ENCODE measurements around the gene ANO4. TPM values are rescaled to one million over a fixed set of nuclear protein-coding genes. Genes with fewer than 3 reads are reported as not detected.

Gene ANO4
- polyA plus RNA-seq, 1 donor (not counting 4 experiments of a cell fraction or from before 2014, with no cell fraction given): 18.1 TPM

- H3K4me2 ChIP-seq (ENCODE audit: control insufficient read depth, extremely low read depth, insufficient read depth, low read depth, low read length): no peak overlapping the region
- no peak overlapping the region for H3K27ac ChIP-seq (ENCODE audit: control insufficient read depth, insufficient read depth, low read length)
- FAIRE-seq: no peak
- H2AFZ ChIP-seq (ENCODE audit: control insufficient read depth, low read length): no peak overlapping the region
- no peak for TF ChIP-seq EZH2 (IDR thresholded peaks at IDR 0.05; ENCODE audit: low read length)
- peak in 2 of 3 experiments; percentile 47 to 65 for TF ChIP-seq CTCF (optimal IDR thresholded peaks at IDR 0.05 in 1 of 3, IDR thresholded peaks at IDR 0.05 in 1 of 3, conservative IDR thresholded peaks at IDR 0.05 in 1 of 3; ENCODE audit: extremely low read depth in 1 of 3, insufficient read depth in 2 of 3, low read length in 3 of 3)
- DNase-seq (ENCODE audit: low read depth, low spot score): no peak
- H3K9ac ChIP-seq (ENCODE audit: control insufficient read depth, extremely low read depth, insufficient read depth, low read length): no peak overlapping the region
- no peaks in the 10 kb centered on the region for H3K27me3 ChIP-seq (ENCODE audit: control insufficient read depth, extremely low read depth, insufficient read depth, low read length)
- H3K36me3 ChIP-seq (ENCODE audit: control insufficient read depth in 2 of 2, extremely low read depth in 1 of 2, insufficient read depth in 2 of 2, low read length in 2 of 2): no peaks in the 10 kb centered on the region
- dilution Hi-C loops (cut with MboI; ENCODE audit: extremely low pct_ligation_motif_present, low sequenced_read_pairs): no loop called here
- H3K4me1 ChIP-seq (ENCODE audit: control insufficient read depth, extremely low read depth, insufficient read depth, low read length): no peaks in the 10 kb centered on the region
- no peaks in the 10 kb centered on the region for H4K20me1 ChIP-seq (ENCODE audit: control insufficient read depth, extremely low read depth, insufficient read depth, low read length)
- no peaks in the 10 kb centered on the region for H3K9me1 ChIP-seq (ENCODE audit: control insufficient read depth, extremely low read depth, insufficient read depth, low read length)
- H3K79me2 ChIP-seq (ENCODE audit: control insufficient read depth, insufficient read depth, low read length): no peaks in the 10 kb centered on the region
- no peaks in the 10 kb centered on the region for H3K9me3 ChIP-seq (ENCODE audit: control insufficient read depth, low read depth, low read length)
- H3K4me3 ChIP-seq (ENCODE audit: control insufficient read depth in 2 of 3, extremely low read depth in 1 of 3, insufficient read depth in 2 of 3, low read depth in 1 of 3, low read length in 3 of 3): no peak overlapping the region
These were observed 83.2 kb downstream of the ANO4 start for GRCh38 chr12:100877776-100878175.

- H3K79me2 ChIP-seq (ENCODE audit: control insufficient read depth, insufficient read depth, low read length): no peaks in the 10 kb centered on the region
- H2AFZ ChIP-seq (ENCODE audit: control insufficient read depth, low read length): no peak overlapping the region
- no peaks in the 10 kb centered on the region for H3K9me3 ChIP-seq (ENCODE audit: control insufficient read depth, low read depth, low read length)
- no peak overlapping the region for H3K9ac ChIP-seq (ENCODE audit: control insufficient read depth, extremely low read depth, insufficient read depth, low read length)
- no peaks in the 10 kb centered on the region for H3K27me3 ChIP-seq (ENCODE audit: control insufficient read depth, extremely low read depth, insufficient read depth, low read length)
- no peak for TF ChIP-seq EZH2 (IDR thresholded peaks at IDR 0.05; ENCODE audit: low read length)
- no peak for TF ChIP-seq CTCF (optimal IDR thresholded peaks at IDR 0.05 in 1 of 3, IDR thresholded peaks at IDR 0.05 in 1 of 3, conservative IDR thresholded peaks at IDR 0.05 in 1 of 3; ENCODE audit: extremely low read depth in 1 of 3, insufficient read depth in 2 of 3, low read length in 3 of 3)
- dilution Hi-C loops (cut with MboI; ENCODE audit: extremely low pct_ligation_motif_present, low sequenced_read_pairs): no loop called here
- DNase-seq (ENCODE audit: low read depth, low spot score) (no peak), FAIRE-seq (no peak)
- H3K36me3 ChIP-seq (ENCODE audit: control insufficient read depth in 2 of 2, extremely low read depth in 1 of 2, insufficient read depth in 2 of 2, low read length in 2 of 2): no peaks in the 10 kb centered on the region
- no peak overlapping the region for H3K27ac ChIP-seq (ENCODE audit: control insufficient read depth, insufficient read depth, low read length)
- H3K4me2 ChIP-seq (ENCODE audit: control insufficient read depth, extremely low read depth, insufficient read depth, low read depth, low read length): no peak overlapping the region
- H3K9me1 ChIP-seq (ENCODE audit: control insufficient read depth, extremely low read depth, insufficient read depth, low read length): no peaks in the 10 kb centered on the region
- H4K20me1 ChIP-seq (ENCODE audit: control insufficient read depth, extremely low read depth, insufficient read depth, low read length): no peaks in the 10 kb centered on the region
- H3K4me1 ChIP-seq (ENCODE audit: control insufficient read depth, extremely low read depth, insufficient read depth, low read length): peaks cover 8% of the 10 kb centered on the region
- H3K4me3 ChIP-seq (ENCODE audit: control insufficient read depth in 2 of 3, extremely low read depth in 1 of 3, insufficient read depth in 2 of 3, low read depth in 1 of 3, low read length in 3 of 3): no peak overlapping the region
These were observed 100.6 kb downstream of the ANO4 start for GRCh38 chr12:100895192-100895591.

All from keratinocyte (primary cell).